ENCODE results near the gene GAB2. TPM values are rescaled to one million over a fixed set of nuclear protein-coding genes. Genes with fewer than 3 reads are reported as not detected.

Gene GAB2
- total and polyA plus RNA-seq, 2 of the 4 experiments (the other 2 are of a cell fraction): 3.3 to 5.9 TPM

DNA sequence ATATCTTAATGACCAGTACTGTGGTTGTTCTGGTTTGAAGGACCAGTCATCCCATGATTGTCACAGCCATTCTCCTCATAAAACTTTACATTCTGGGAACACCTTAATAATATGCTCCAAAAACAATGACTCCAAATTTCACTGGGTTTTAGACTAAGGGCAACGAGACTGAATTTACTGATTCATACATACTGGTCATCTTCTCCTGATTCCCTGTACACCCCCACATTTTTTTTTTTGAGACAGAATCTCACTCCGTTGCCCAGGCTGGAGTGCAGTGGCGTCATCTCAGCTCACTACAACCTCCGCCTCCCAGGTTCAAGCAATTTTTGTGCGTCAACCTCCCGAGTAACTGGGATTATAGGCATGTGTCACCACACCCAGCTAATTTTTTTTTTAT is 78.9 kb downstream of the GAB2 start:
- Histone ChIP-seq H2BK20ac (ENCODE audit: low read depth, low read length) (no peak overlapping the region), H3K4ac (ENCODE audit: low read depth, low read length) (no peak overlapping the region), H4K5ac (ENCODE audit: low read depth, low read length) (no peak overlapping the region), H2AK5ac (ENCODE audit: low read depth, low read length) (no peak overlapping the region), H4K8ac (ENCODE audit: low read depth in 2 of 2, low read length in 2 of 2) (no peak overlapping the region), H2BK5ac (ENCODE audit: low read depth, low read length, poor library complexity, severe bottlenecking) (no peak overlapping the region), H3K4me3 (ENCODE audit: insufficient read depth, low read depth, low read length) (no peak overlapping the region), H3K18ac (ENCODE audit: low read depth, low read length) (no peak overlapping the region), H2BK120ac (ENCODE audit: low read depth, low read length) (no peak overlapping the region), H3K27me3 (ENCODE audit: control insufficient read depth, insufficient read depth, low read length) (no peaks in the 10 kb centered on the region), H3K9me3 (ENCODE audit: control insufficient read depth, insufficient read depth, low read length) (no peaks in the 10 kb centered on the region), H3K9ac (ENCODE audit: low read depth, low read length) (no peak overlapping the region), H2AFZ (replicated peaks; ENCODE audit: low read length, poor library complexity) (no peak overlapping the region), H3K4me1 (ENCODE audit: control insufficient read depth, insufficient read depth, low read length) (no peaks in the 10 kb centered on the region), H3K9me1 (ENCODE audit: insufficient read depth, low read length) (no peaks in the 10 kb centered on the region), H3K23ac (ENCODE audit: low read depth, low read length) (no peak overlapping the region), H3K36me3 (ENCODE audit: control insufficient read depth, insufficient read depth, low read length) (no peaks in the 10 kb centered on the region), H3K14ac (replicated peaks; ENCODE audit: low read depth, low read length) (no peak overlapping the region), H3K56ac (ENCODE audit: extremely low read depth, insufficient read depth, low read length) (no peak overlapping the region), H3K4me2 (ENCODE audit: low read depth, low read length) (no peak overlapping the region), H2AK9ac (replicated peaks; ENCODE audit: low read depth, low read length, poor library complexity) (no peak overlapping the region), H4K20me1 (ENCODE audit: insufficient read depth, low read length) (no peaks in the 10 kb centered on the region), H2BK15ac (ENCODE audit: low read depth, low read length) (no peak overlapping the region), H3K79me1 (ENCODE audit: low read depth in 1 of 2, low read length in 2 of 2) (peaks cover 4 to 5% of the 10 kb centered on the region in 2 experiments; a peak in 2 of 4 replicates), H3K27ac (ENCODE audit: insufficient read depth, low read length) (no peak overlapping the region), H4K91ac (ENCODE audit: insufficient read depth, low read depth, low read length) (no peak overlapping the region)
- POLR2A ChIA-PET (ENCODE audit: unreplicated experiment): no interaction called here
- in situ Hi-C loops (cut with MboI; ENCODE audit: low sequenced_read_pairs): no loop called here
- no TSS peak for BruUV-seq (replicated peaks)
- TF ChIP-seq, protein P1, sequence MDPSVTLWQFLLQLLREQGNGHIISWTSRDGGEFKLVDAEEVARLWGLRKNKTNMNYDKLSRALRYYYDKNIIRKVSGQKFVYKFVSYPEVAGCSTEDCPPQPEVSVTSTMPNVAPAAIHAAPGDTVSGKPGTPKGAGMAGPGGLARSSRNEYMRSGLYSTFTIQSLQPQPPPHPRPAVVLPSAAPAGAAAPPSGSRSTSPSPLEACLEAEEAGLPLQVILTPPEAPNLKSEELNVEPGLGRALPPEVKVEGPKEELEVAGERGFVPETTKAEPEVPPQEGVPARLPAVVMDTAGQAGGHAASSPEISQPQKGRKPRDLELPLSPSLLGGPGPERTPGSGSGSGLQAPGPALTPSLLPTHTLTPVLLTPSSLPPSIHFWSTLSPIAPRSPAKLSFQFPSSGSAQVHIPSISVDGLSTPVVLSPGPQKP (IDR thresholded peaks at IDR 0.05; ENCODE audit: borderline replicate concordance, low read depth, low read length): no peak
- TF ChIP-seq, protein P2, sequence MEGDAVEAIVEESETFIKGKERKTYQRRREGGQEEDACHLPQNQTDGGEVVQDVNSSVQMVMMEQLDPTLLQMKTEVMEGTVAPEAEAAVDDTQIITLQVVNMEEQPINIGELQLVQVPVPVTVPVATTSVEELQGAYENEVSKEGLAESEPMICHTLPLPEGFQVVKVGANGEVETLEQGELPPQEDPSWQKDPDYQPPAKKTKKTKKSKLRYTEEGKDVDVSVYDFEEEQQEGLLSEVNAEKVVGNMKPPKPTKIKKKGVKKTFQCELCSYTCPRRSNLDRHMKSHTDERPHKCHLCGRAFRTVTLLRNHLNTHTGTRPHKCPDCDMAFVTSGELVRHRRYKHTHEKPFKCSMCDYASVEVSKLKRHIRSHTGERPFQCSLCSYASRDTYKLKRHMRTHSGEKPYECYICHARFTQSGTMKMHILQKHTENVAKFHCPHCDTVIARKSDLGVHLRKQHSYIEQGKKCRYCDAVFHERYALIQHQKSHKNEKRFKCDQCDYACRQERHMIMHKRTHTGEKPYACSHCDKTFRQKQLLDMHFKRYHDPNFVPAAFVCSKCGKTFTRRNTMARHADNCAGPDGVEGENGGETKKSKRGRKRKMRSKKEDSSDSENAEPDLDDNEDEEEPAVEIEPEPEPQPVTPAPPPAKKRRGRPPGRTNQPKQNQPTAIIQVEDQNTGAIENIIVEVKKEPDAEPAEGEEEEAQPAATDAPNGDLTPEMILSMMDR (conservative IDR thresholded peaks at IDR 0.05; ENCODE audit: low read depth, low read length): no peak
- TF ChIP-seq FOS (IDR thresholded peaks at IDR 0.05; ENCODE audit: low read depth, low read length) (no peak), MAZ (IDR thresholded peaks at IDR 0.05; ENCODE audit: borderline replicate concordance, low read depth, low read length) (no peak), CEBPB (IDR thresholded peaks at IDR 0.05; ENCODE audit: low read depth, low read length) (no peak), BHLHE40 (IDR thresholded peaks at IDR 0.05; ENCODE audit: low read depth, low read length) (no peak), RAD21 (IDR thresholded peaks at IDR 0.05; ENCODE audit: low read length) (no peak), POLR2A (IDR thresholded peaks at IDR 0.05; ENCODE audit: low read depth, low read length) (no peak), MXI1 (IDR thresholded peaks at IDR 0.05; ENCODE audit: borderline replicate concordance, low read depth, low read length) (no peak), NFE2L2 (IDR thresholded peaks at IDR 0.05; ENCODE audit: low read depth, low read length) (no peak), CHD1 (IDR thresholded peaks at IDR 0.05; ENCODE audit: low read depth, low read length) (no peak), MAFK (IDR thresholded peaks at IDR 0.05; ENCODE audit: low read depth, low read length) (no peak), RCOR1 (IDR thresholded peaks at IDR 0.05; ENCODE audit: insufficient replicate concordance, low read length) (no peak)
- TF ChIP-seq, protein P3, sequence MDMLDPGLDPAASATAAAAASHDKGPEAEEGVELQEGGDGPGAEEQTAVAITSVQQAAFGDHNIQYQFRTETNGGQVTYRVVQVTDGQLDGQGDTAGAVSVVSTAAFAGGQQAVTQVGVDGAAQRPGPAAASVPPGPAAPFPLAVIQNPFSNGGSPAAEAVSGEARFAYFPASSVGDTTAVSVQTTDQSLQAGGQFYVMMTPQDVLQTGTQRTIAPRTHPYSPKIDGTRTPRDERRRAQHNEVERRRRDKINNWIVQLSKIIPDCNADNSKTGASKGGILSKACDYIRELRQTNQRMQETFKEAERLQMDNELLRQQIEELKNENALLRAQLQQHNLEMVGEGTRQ (IDR thresholded peaks at IDR 0.05; ENCODE audit: low read depth, low read length): no peak
- CTCF ChIA-PET: no interaction called here
- intact Hi-C loops (cut with micrococcal nuclease): no loop called here
- dilution Hi-C loops (cut with HindIII; ENCODE audit: low sequenced_read_pairs, unreplicated experiment): no loop called here
- ATAC-seq (ENCODE audit: low read depth) (no peak), DNase-seq (no peak)
- 100% methylated on average over 1 of the region's 6 CpGs; no CpG with 5 or more reads in 1 of the 2 experiments for WGBS, 2 experiments (ENCODE audit: extremely low coverage in 2 of 2, insufficient read length in 1 of 2)

All from IMR-90 (cell line).